ENCODE data around the gene MRPL2.

MRPL2 gene

GRCh38 chr6:43032326-43032725 lies 26.9 kb downstream of the MRPL2 start:
- TF ChIP-seq CREB1 (IDR thresholded peaks at IDR 0.05; ENCODE audit: low read depth): no peak
- no peak for TF ChIP-seq REST (IDR thresholded peaks at IDR 0.05; ENCODE audit: low read depth)
- no peak for TF ChIP-seq EP300 (IDR thresholded peaks at IDR 0.05; ENCODE audit: borderline replicate concordance)
- TF ChIP-seq TCF12 (IDR thresholded peaks at IDR 0.05; ENCODE audit: low read depth): no peak
- no peak for TF ChIP-seq NFIC (IDR thresholded peaks at IDR 0.05)
- TF ChIP-seq TEAD4 (IDR thresholded peaks at IDR 0.05): no peak
- no peak for TF ChIP-seq MAX (IDR thresholded peaks at IDR 0.05)
- no peak for TF ChIP-seq YY1 (IDR thresholded peaks at IDR 0.05; ENCODE audit: low read depth)
- TF ChIP-seq TAF1 (IDR thresholded peaks at IDR 0.05; ENCODE audit: low read depth): no peak
- no peak for TF ChIP-seq CEBPB (IDR thresholded peaks at IDR 0.05)
- no peak for TF ChIP-seq ZBTB7A (IDR thresholded peaks at IDR 0.05; ENCODE audit: low read depth)
- TF ChIP-seq RAD21 (IDR thresholded peaks at IDR 0.05; ENCODE audit: low read depth): no peak
- TF ChIP-seq EGR1 (IDR thresholded peaks at IDR 0.05): no peak
- TF ChIP-seq FOXM1 (IDR thresholded peaks at IDR 0.05; ENCODE audit: borderline replicate concordance, low read depth): no peak
- no peak for TF ChIP-seq USF1 (IDR thresholded peaks at IDR 0.05)

- TF ChIP-seq TCF12 (IDR thresholded peaks at IDR 0.05; ENCODE audit: low read depth): no peak
- TF ChIP-seq RAD21 (IDR thresholded peaks at IDR 0.05; ENCODE audit: low read depth): no peak
- no peak for TF ChIP-seq CREB1 (IDR thresholded peaks at IDR 0.05; ENCODE audit: low read depth)
- TF ChIP-seq CEBPB (IDR thresholded peaks at IDR 0.05): no peak
- TF ChIP-seq YY1 (IDR thresholded peaks at IDR 0.05; ENCODE audit: low read depth): no peak
- no peak for TF ChIP-seq ZBTB7A (IDR thresholded peaks at IDR 0.05; ENCODE audit: low read depth)
- no peak for TF ChIP-seq FOXM1 (IDR thresholded peaks at IDR 0.05; ENCODE audit: borderline replicate concordance, low read depth)
- TF ChIP-seq NFIC (IDR thresholded peaks at IDR 0.05): no peak
- TF ChIP-seq REST (IDR thresholded peaks at IDR 0.05; ENCODE audit: low read depth): no peak
- TF ChIP-seq EP300 (IDR thresholded peaks at IDR 0.05; ENCODE audit: borderline replicate concordance): no peak
- TF ChIP-seq TEAD4 (IDR thresholded peaks at IDR 0.05): no peak
- no peak for TF ChIP-seq TAF1 (IDR thresholded peaks at IDR 0.05; ENCODE audit: low read depth)
- no peak for TF ChIP-seq USF1 (IDR thresholded peaks at IDR 0.05)
- no peak for TF ChIP-seq MAX (IDR thresholded peaks at IDR 0.05)
- no peak for TF ChIP-seq EGR1 (IDR thresholded peaks at IDR 0.05)
These were observed 30.1 kb downstream of the MRPL2 start for GRCh38 chr6:43029120-43029519.

GRCh38 chr6:43026365-43026764 lies 32.9 kb downstream of the MRPL2 start:
- TF ChIP-seq TEAD4 (IDR thresholded peaks at IDR 0.05) (no peak), FOXM1 (IDR thresholded peaks at IDR 0.05; ENCODE audit: borderline replicate concordance, low read depth) (no peak), TCF12 (IDR thresholded peaks at IDR 0.05; ENCODE audit: low read depth) (no peak), EP300 (IDR thresholded peaks at IDR 0.05; ENCODE audit: borderline replicate concordance) (no peak), CEBPB (IDR thresholded peaks at IDR 0.05) (no peak), EGR1 (IDR thresholded peaks at IDR 0.05) (no peak), MAX (IDR thresholded peaks at IDR 0.05) (no peak), REST (IDR thresholded peaks at IDR 0.05; ENCODE audit: low read depth) (no peak), USF1 (IDR thresholded peaks at IDR 0.05) (no peak), TAF1 (IDR thresholded peaks at IDR 0.05; ENCODE audit: low read depth) (no peak), ZBTB7A (IDR thresholded peaks at IDR 0.05; ENCODE audit: low read depth) (no peak), RAD21 (IDR thresholded peaks at IDR 0.05; ENCODE audit: low read depth) (no peak), CREB1 (IDR thresholded peaks at IDR 0.05; ENCODE audit: low read depth) (no peak), YY1 (IDR thresholded peaks at IDR 0.05; ENCODE audit: low read depth) (no peak)
